K562 (cell line): ENCODE measurements around the gene KCNH2. TPM values are rescaled to one million over a fixed set of nuclear protein-coding genes. Genes with fewer than 3 reads are reported as not detected.
A peak's percentile ranks its signal among the peaks of the same experiment; 100 is the strongest.

Experiments
- ARID3A ChIP-seq: IDR thresholded peaks from 2 replicates; pipeline ENCODE4 v1.6.1; 2012; ENCODE audit warnings: low read depth, low read length, improper control_type of control experiment, borderline replicate concordance
- CHD7 ChIP-seq: fragments of 200-600 bp; sonication (generic); IDR thresholded peaks from one replicate; pipeline ENCODE4 v1.6.1; 2012; ENCODE audit warnings: mild to moderate bottlenecking, low read depth, low read length, inconsistent platforms
- EP300 ChIP-seq: IDR thresholded peaks from 2 replicates; pipeline ENCODE4 v1.6.1; 2012; ENCODE audit warnings: low read length, improper control_type of control experiment
- HDAC8 ChIP-seq: fragments of 450-650 bp; IDR thresholded peaks from 2 replicates; pipeline ENCODE4 v1.6.1; 2016; ENCODE audit warnings: mild to moderate bottlenecking, missing genetic modification characterization, moderate library complexity, missing compliant biosample characterization
- HMBOX1 ChIP-seq: sonication (generic); IDR thresholded peaks from 2 replicates; pipeline ENCODE4 v1.6.1; 2016
- MTA2 ChIP-seq: fragments of 450-650 bp; IDR thresholded peaks from 2 replicates; pipeline ENCODE4 v1.6.1; 2016; ENCODE audit warnings: low read depth
- POLR2G ChIP-seq: fragments of 200-400 bp; formaldehyde crosslinking; IDR thresholded peaks from 2 replicates; pipeline ENCODE4 v1.6.1; 2017; ENCODE audit warnings: low read depth, mild to moderate bottlenecking, antibody characterized with exemption, low read length, moderate library complexity
- SRSF1 ChIP-seq: fragments of 200-400 bp; formaldehyde crosslinking; IDR thresholded peaks from 2 replicates; pipeline ENCODE4 v1.6.1; 2017; ENCODE audit warnings: mild to moderate bottlenecking, low read depth, low read length, moderate library complexity
- SRSF7 ChIP-seq: fragments of 200-400 bp; formaldehyde crosslinking; optimal IDR thresholded peaks from 2 replicates; pipeline ENCODE3; 2017; ENCODE audit warnings: mild to moderate bottlenecking, low read depth, low read length
- XRCC4 ChIP-seq: IDR thresholded peaks from one replicate; pipeline ENCODE4 v1.6.1; 2011; ENCODE audit not compliant: insufficient read depth, insufficient read length; ENCODE audit errors: extremely low read depth
- ZNF134 ChIP-seq: fragments of 250-450 bp; sonication (Bioruptor Pico); conservative IDR thresholded peaks from 2 replicates; pipeline ENCODE4 v1.4.0; 2020
- ZNF512 ChIP-seq: IDR thresholded peaks from 2 replicates; pipeline ENCODE4 v1.6.1; 2016; ENCODE audit warnings: missing genetic modification characterization, missing compliant biosample characterization
- polyA plus RNA-seq, 8 experiments: library from polyadenylated mRNA; depleted of rRNA in 4 of 8; stranded (reverse) in 5 of 8; unstranded in 3 of 8; fragments of >200 nt; fragmentation: Nextera tagmentation in 2 of 8; fragmentation: Illumina TruSeq in 1 of 8; extraction: Ambion mirVana in 2 of 8; extraction: Trizol in 1 of 8; gene quantifications; 2 replicates each; pipeline versions ENCODE4 v1.2.1 to v1.2.3, GENCODE V29; 2011 to 2014; ENCODE audit warnings: inconsistent platforms in 1 of 8, missing spikeins in 1 of 8
- total RNA-seq, 7 experiments: library from RNA; depleted of rRNA in 6 of 7; stranded (reverse); fragments of >200 nt in 6 of 7; fragmentation: Illumina TruSeq in 2 of 7; extraction: Trizol in 2 of 7; gene quantifications; 2 replicates each; pipeline versions ENCODE4 v1.2.1 to v1.2.3, GENCODE V29; 2011 to 2021; ENCODE audit warnings: low replicate concordance in 1 of 7

The KCNH2 gene
- total and polyA plus RNA-seq, 9 of the 15 experiments (the other 6 are each of a cell fraction or from before 2014, with no cell fraction given) = 18.1 to 368 (median 218) TPM

GRCh38 chr7:150994141-150994837 is 16.2 kb upstream of the KCNH2 start (continued):
- TF ChIP-seq POLR2G (peak; percentile 78), CHD7 (no peak), XRCC4 (no peak), ZNF512 (no peak), MTA2 (peak; percentile 75), ARID3A (0 out of 2 replicates have a peak, but pooled peaks have one; percentile 15), HDAC8 (tag) (no peak), SRSF7 (no peak), SRSF1 (no peak), ZNF134 (peak; percentile 54; the same call in 1 of the 2 replicates), HMBOX1 (no peak), EP300 (peak; percentile 84)
